DND-41 (cell line): ENCODE results near the gene CACHD1.

Experiments
- ATAC-seq: fragments of 200-7000 bp; cut with Tn5 transposase; 3 replicates; pipeline ENCODE4 v1.9.1; 2021; ENCODE audit warnings: low read depth; ENCODE audit not compliant: insufficient read depth
- DNase-seq: peaks from one replicate; pipeline ENCODE4 v3.0.0-alpha.2; 2020
- H2AFZ ChIP-seq: 2 replicates; pipeline ENCODE4 v1.6.0; 2012; ENCODE audit warnings: low read depth, low read length
- H3K27ac ChIP-seq: 2 replicates; pipeline ENCODE4 v1.5.1; 2012; ENCODE audit warnings: low read length, inconsistent platforms
- H3K27me3 ChIP-seq: fragments of 200-600 bp; sonication (generic); 2 replicates; pipeline ENCODE4 v1.6.0; 2012; ENCODE audit warnings: low read length, mild to moderate bottlenecking, inconsistent platforms; ENCODE audit not compliant: insufficient read depth, poor library complexity
- H3K36me3 ChIP-seq: 2 replicates; pipeline ENCODE4 v1.5.1; 2012; ENCODE audit warnings: low read length, inconsistent platforms; ENCODE audit not compliant: insufficient read depth
- H3K4me1 ChIP-seq: 2 replicates; pipeline ENCODE4 v1.5.1; 2012; ENCODE audit warnings: mild to moderate bottlenecking, low read length; ENCODE audit not compliant: insufficient read depth
- H3K4me2 ChIP-seq: 2 replicates; pipeline ENCODE4 v1.6.0; 2012; ENCODE audit warnings: mild to moderate bottlenecking, moderate library complexity, low read length, inconsistent platforms; ENCODE audit not compliant: insufficient read depth
- H3K4me3 ChIP-seq, 2 experiments: fragments of 200-600 bp in 1 of 2; shearing (Covaris generic) in 1 of 2; 2 replicates each; pipeline ENCODE4 v1.5.1; 2012 to 2016; ENCODE audit warnings: inconsistent platforms in 2 of 2, low read length in 2 of 2, mild to moderate bottlenecking in 2 of 2, low read depth in 1 of 2, moderate library complexity in 1 of 2
- H3K79me2 ChIP-seq: 2 replicates; pipeline ENCODE4 v1.6.0; 2012; ENCODE audit warnings: low read length, inconsistent platforms; ENCODE audit not compliant: insufficient read depth
- H3K9ac ChIP-seq: 2 replicates; pipeline ENCODE4 v1.6.0; 2012; ENCODE audit warnings: low read depth, mild to moderate bottlenecking, inconsistent platforms, low read length, moderate library complexity
- H3K9me3 ChIP-seq: 2 replicates; pipeline ENCODE4 v1.5.1; 2012; ENCODE audit warnings: low read length, moderate library complexity, mild to moderate bottlenecking, inconsistent platforms; ENCODE audit not compliant: insufficient read depth, severe bottlenecking
- H4K20me1 ChIP-seq: 2 replicates; pipeline ENCODE4 v1.6.0; 2012; ENCODE audit warnings: low read length; ENCODE audit not compliant: insufficient read depth
- CTCF ChIP-seq: IDR thresholded peaks from 2 replicates; pipeline ENCODE4 v1.5.1; 2012; ENCODE audit warnings: borderline replicate concordance, low read length, moderate library complexity, mild to moderate bottlenecking; ENCODE audit not compliant: poor library complexity, severe bottlenecking; ENCODE audit errors: extremely low read depth
- EZH2 ChIP-seq: IDR thresholded peaks from 3 replicates; pipeline ENCODE4 v1.6.1; 2012; ENCODE audit warnings: borderline replicate concordance, low read depth, mild to moderate bottlenecking, moderate library complexity, low read length, inconsistent platforms; ENCODE audit not compliant: severe bottlenecking

Gene CACHD1

GRCh38 chr1:64526312-64526711, 56.4 kb downstream of the CACHD1 start:
- no peaks in the 10 kb centered on the region for H3K9me3 ChIP-seq
- H2AFZ ChIP-seq, result no peak overlapping the region
- H3K4me1 ChIP-seq, result no peaks in the 10 kb centered on the region
- H3K4me2 ChIP-seq, result no peak overlapping the region
- no peaks in the 10 kb centered on the region for H4K20me1 ChIP-seq
- ATAC-seq (no peak), DNase-seq (no peak)
- H3K79me2 ChIP-seq, result no peaks in the 10 kb centered on the region
- H3K4me3 ChIP-seq, result no peak overlapping the region
- no peak for TF ChIP-seq EZH2
- no peak for TF ChIP-seq CTCF
- no peak overlapping the region for H3K27ac ChIP-seq
- no peak overlapping the region for H3K9ac ChIP-seq
- no peaks in the 10 kb centered on the region for H3K36me3 ChIP-seq
- no peaks in the 10 kb centered on the region for H3K27me3 ChIP-seq

- no peaks in the 10 kb centered on the region for H3K9me3 ChIP-seq
- DNase-seq (no peak), ATAC-seq (no peak)
- H2AFZ ChIP-seq, result no peak overlapping the region
- no peaks in the 10 kb centered on the region for H3K4me1 ChIP-seq
- no peaks in the 10 kb centered on the region for H4K20me1 ChIP-seq
- H3K36me3 ChIP-seq, result no peaks in the 10 kb centered on the region
- H3K4me3 ChIP-seq, result no peak overlapping the region
- no peaks in the 10 kb centered on the region for H3K79me2 ChIP-seq
- H3K4me2 ChIP-seq, result no peak overlapping the region
- H3K27me3 ChIP-seq, result no peaks in the 10 kb centered on the region
- no peak overlapping the region for H3K27ac ChIP-seq
- H3K9ac ChIP-seq, result no peak overlapping the region
- TF ChIP-seq EZH2 (no peak), CTCF (no peak)
Observed at GRCh38 chr1:64527165-64527564, 57.2 kb downstream of the CACHD1 start.

- no peaks in the 10 kb centered on the region for H3K4me1 ChIP-seq
- H2AFZ ChIP-seq, result no peak overlapping the region
- no peak overlapping the region for H3K9ac ChIP-seq
- H3K4me3 ChIP-seq, result no peak overlapping the region
- ATAC-seq (no peak), DNase-seq (no peak)
- no peaks in the 10 kb centered on the region for H3K79me2 ChIP-seq
- H3K9me3 ChIP-seq, result no peaks in the 10 kb centered on the region
- no peaks in the 10 kb centered on the region for H4K20me1 ChIP-seq
- TF ChIP-seq CTCF (no peak), EZH2 (no peak)
- H3K36me3 ChIP-seq, result no peaks in the 10 kb centered on the region
- no peaks in the 10 kb centered on the region for H3K27me3 ChIP-seq
- H3K4me2 ChIP-seq, result no peak overlapping the region
- H3K27ac ChIP-seq, result no peak overlapping the region
Observed at GRCh38 chr1:64527786-64528185, 57.9 kb downstream of the CACHD1 start.
